CD4-positive, alpha-beta T cell treated with Interleukin-4 for 4 hours (primary cell): ENCODE results near the gene CGNL1.
A peak's percentile ranks its signal among the peaks of the same experiment; 100 is the strongest.

Source experiments
- DNase-seq: peaks from one replicate; pipeline ENCODE4 v3.0.0-alpha.2; 2020

Gene CGNL1, protein sequence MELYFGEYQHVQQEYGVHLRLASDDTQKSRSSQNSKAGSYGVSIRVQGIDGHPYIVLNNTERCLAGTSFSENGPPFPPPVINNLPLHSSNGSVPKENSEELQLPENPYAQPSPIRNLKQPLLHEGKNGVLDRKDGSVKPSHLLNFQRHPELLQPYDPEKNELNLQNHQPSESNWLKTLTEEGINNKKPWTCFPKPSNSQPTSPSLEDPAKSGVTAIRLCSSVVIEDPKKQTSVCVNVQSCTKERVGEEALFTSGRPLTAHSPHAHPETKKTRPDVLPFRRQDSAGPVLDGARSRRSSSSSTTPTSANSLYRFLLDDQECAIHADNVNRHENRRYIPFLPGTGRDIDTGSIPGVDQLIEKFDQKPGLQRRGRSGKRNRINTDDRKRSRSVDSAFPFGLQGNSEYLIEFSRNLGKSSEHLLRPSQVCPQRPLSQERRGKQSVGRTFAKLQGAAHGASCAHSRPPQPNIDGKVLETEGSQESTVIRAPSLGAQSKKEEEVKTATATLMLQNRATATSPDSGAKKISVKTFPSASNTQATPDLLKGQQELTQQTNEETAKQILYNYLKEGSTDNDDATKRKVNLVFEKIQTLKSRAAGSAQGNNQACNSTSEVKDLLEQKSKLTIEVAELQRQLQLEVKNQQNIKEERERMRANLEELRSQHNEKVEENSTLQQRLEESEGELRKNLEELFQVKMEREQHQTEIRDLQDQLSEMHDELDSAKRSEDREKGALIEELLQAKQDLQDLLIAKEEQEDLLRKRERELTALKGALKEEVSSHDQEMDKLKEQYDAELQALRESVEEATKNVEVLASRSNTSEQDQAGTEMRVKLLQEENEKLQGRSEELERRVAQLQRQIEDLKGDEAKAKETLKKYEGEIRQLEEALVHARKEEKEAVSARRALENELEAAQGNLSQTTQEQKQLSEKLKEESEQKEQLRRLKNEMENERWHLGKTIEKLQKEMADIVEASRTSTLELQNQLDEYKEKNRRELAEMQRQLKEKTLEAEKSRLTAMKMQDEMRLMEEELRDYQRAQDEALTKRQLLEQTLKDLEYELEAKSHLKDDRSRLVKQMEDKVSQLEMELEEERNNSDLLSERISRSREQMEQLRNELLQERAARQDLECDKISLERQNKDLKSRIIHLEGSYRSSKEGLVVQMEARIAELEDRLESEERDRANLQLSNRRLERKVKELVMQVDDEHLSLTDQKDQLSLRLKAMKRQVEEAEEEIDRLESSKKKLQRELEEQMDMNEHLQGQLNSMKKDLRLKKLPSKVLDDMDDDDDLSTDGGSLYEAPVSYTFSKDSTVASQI

DNA sequence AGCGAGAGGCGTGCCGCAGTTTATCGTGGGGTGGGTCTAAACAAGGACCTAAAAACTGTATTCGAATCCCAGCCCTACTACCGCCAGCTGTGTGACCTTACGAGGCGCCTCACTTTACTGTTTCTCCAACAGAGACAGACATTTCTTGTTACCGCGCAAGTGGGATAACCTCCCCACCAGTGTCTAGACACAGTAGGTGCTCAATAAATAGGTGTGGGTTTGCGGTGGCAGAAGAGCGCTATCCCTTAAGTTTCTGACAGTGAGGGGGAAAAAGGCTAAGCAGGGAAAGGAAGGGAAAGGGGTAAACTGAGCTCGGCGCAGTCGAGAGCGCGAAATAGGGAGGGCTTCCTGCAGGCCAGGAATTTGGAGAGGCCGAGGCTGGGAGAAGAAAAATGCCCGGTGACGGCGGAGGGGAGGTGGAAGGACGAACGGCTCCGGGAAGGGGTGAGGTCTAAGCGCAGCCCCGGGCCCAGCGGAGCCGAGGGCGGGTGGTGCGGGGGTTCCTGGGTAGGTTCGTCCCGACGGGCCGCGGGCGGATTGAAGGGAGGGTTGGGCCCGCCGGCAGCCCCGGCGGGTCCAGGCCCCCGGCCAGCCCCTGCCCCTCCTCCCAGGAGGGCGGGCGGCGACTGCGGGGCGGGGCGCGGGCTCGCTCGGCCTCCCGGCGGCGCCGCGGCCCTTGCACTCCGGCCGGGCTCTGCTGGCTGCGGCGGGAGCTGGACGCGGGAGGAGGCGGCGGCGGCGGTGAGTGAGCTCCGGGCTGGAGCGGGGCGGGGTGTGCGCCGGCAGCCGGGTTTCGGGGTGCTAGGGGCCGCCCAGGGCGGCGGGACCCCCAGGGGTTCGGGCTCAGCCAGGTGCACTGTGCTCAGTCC lies at the start of gene CGNL1:
TSS of gene CGNL1 (plus strand) at position 679 of the 869 bp plus-strand sequence. CDS start 61,495 bp downstream, outside the sequence.
- DNase-seq, result no peak

DNA sequence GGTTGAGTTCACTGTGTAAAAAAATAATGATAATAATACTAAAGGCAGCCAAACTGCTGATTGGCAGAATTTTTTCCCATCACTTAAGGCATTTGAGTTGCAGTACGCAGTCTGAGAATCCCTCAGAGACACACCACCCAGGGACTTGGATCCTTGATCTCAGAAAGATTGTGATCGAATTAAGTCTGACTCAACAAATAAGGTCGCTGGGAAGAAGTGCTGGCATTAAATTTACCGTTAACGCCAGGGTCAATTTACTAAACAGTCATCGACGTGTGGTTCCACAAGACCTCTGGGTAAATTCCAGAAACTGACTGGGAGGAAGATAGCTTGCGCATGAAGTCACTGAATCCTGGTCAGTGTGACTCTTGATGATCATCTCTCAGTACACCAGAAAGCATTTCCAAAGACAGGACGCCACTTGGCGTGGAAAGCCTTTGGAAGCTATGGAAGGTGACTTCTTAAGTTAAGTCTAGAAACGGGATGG lies 48.3 kb upstream of the CGNL1 start:
- DNase-seq, result no peak

DNA sequence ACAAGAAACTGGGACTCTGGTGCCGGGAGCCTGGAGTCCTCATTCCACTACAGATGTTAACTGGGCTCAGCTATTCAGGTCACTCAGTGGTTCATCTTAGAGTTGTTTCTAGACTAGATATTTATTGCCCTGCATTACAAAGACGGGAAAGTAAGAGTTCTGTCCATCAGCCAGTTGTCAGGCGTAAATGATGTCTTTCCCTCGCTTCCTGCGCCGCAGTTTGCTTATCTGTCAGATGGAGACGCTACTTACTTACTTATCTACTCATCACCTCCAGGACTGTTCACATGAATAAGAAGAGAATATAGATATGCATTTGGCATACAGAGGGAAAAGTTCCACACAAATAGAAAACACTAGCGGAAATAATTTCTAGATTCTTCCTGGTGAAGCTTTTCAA lies 47.8 kb upstream of the CGNL1 start:
- DNase-seq, result no peak

DNA sequence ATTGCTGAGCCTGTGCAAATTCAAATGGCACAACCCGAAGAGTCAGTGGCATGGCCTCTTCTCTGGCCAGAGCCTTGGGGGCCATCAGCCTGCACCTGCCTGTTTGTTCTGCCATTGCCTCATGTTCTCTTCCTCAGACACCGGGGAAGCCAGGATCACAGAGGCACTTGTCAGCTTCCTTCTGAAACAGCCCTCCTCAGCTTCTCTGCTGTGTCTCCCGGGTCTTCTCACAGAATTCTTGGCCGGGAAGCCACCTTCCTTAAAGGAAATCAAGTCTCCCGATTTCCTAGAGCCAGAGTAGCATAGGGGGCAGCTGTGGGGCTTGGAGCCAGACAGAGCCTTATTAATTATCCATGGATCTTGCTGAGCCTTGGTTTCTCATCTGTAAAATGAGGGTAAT lies 47.4 kb upstream of the CGNL1 start:
- DNase-seq, result no peak

DNA sequence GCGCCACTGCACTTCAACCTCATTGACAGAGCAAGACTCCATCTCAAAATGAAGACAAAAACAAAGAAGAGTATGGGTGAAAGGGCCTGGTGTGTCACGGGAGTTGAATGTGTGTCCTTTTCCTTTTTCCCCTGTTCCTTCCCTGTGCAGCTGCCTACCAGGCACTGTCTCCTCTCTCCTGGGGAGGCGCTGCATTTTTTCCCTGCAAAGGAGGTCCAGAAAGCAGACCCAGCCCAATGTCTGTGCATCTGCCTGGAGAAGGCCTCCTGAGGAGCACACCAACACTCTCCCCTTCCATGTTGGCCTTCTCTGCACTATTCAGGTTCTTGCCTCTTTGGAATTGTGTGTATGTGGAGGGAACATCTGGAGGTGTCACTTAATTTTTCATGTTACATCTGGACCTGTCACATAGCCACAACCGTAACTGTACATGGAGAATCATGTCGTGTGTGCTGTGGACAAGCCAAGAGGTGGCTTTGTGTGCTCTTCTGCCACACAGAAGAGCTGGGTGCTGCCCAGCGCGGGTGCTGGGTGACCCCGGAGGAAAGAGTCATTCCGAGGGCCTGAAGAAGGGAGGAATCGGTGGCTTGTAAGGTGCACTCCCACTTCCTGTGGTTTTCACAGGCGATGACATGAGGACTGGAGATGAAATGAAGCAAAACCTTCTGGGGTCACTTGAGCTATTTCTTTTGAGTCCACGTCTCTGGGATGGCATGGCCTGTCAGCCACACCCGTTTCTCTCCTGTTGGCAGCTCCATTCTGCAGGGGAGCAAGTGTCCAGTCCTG lies 46.5 kb upstream of the CGNL1 start:
- no peak for DNase-seq

DNA sequence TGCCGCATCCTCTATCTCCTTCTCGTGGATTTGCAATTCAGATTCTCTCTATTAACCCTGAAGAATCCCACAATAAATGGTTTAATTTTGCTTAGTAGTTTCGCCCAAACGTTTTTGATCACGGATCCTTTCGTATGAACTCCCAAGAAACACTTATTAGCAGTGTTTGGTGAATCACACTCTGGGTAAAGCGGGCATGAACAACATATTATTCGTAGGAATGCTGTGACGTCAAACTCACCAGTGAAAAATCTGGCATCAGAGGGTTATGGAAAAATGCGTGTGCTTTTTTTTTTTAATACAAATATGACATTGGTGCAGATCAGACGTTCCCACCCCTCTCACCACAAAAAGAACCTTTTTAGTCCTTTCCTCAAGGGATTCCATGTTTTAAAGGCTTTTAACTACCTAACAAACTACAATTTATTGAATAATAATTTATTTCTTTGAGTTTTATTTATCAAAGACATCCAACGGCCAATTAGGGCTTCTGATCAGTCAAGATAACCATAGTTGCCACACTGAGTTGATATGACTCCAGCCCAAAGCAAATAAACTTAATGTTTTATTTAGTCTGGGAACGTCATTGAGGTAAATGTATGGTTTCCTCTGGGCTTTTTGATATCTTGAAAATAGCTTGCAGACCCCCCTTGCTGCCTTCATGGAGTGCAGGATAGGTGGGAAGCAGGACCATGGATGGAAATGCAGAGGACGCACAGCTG lies 45.5 kb upstream of the CGNL1 start:
- no peak for DNase-seq

DNA sequence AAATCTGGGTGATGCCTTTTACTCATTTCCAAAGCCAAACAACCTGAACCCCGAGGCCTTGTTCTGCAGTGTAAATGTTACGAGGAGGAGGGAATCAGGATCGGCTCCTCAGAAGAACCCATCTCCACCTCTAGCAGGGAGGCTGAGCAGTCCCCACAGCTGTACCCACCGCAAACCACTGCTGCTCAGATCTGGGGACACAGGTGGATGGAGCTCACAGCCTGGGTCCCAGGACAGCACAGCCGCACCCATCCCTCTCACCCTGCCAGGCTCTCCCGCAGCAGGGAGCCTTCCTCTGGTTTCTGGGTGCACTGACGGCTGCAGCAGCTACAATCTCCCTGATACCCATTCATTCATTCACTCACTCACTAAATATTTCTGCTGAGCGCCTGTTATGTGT lies 44.0 kb upstream of the CGNL1 start:
- no peak for DNase-seq

DNA sequence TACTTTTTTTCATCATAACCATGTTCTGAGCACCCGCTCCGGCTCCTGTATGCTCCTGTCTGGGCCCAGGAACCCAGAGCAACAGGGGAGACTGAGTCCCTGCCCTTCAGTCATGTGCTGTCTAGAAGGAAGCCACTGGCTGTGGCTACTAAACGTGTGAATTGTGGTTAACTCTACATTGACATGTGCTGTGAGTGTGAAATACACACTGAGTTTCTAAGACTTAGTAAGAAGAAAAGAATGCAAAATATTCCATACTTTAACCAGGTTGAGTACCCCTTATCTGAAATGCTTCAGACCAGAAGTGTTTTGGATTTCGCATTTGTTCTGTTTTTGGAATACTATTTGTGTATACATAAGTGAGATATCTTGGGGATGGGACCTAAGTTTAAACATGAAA lies 42.8 kb upstream of the CGNL1 start:
- DNase-seq, result no peak

DNA sequence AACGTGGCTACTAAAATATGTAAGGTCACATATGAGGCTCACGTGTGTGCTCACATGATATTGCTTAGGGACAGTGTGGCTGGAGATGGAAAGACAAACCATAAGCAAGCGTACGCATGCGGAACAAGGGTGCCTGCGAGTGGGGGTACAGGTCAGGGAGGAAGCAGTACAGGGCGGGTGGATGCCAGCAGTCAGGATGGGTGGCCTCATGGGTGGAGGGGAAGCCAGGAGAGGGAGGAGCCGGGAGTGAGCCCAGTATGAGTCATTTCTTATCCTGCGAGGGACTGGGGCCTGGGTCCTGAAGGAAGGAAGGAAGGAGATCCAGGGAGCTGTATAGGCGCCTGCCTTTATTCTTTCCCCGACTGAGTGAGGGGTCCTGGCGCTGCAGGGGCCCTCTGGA lies 42.0 kb upstream of the CGNL1 start:
- no peak for DNase-seq

DNA sequence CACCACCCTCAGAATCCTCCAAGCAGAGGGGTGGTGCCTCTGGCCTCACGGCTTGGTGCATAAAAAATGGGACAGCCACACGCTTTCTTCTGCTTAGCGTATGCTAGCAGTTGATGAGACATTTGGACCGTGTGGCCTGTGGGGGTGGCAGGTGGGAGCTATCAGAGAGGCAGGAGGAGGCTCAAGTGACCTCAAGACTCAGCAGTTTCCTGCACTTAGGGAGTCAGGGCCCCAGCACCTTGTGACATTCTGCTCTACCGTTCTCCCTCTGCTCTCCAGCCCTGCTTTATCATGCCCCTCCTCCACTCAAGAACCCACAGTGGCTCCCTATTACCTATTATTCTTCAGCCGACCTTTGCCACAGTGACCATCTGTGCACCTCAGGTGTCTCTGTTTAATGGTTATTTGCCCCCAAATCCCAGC lies 41.0 kb upstream of the CGNL1 start:
- no peak for DNase-seq

DNA sequence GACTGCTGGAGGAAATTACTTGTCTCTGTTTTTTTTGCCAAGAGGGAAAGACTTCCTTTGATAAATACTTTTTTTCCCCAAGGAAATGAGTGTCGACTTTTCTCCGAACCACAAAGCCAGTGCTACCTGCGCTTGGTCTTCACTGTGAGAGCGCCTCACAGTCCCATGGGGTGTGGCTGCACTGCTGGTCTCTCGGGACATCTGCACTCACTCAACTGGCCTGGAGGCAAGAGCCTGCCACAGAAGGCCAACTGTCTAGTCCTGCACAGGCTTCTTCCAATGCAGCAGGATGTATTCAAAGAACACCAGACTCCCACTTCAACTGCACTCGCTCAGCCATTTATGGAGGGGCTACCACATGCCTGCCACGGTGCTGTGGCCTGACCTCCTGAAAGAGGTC lies 40.6 kb upstream of the CGNL1 start:
- DNase-seq, result no peak

DNA sequence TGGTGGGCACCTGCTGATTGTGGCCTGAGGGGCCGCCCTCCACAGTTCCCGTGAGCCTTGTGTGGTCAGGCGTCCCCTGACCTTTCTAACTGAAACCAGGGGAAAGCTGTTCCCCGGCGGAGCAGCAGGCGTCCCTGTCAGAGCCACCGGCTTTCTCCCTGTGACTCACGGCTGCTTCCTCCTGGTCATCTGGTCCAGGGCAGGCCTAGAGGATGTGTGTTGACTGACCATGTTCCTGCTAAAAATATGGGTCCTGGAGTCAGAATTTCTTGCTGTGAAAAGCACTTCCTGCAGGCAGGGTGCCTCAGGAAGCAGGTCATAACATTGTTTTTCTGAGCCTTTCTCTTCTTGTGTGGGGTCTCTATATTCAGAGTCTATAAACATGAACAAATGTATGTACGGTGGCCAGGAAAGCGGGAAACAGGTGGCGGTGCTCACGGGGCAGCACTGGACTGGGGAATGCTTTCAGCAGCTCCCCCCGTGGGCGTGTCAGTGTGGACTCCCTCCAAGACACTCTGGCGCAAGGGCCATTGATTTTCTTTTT lies 38.4 kb upstream of the CGNL1 start:
- DNase-seq, result no peak

DNA sequence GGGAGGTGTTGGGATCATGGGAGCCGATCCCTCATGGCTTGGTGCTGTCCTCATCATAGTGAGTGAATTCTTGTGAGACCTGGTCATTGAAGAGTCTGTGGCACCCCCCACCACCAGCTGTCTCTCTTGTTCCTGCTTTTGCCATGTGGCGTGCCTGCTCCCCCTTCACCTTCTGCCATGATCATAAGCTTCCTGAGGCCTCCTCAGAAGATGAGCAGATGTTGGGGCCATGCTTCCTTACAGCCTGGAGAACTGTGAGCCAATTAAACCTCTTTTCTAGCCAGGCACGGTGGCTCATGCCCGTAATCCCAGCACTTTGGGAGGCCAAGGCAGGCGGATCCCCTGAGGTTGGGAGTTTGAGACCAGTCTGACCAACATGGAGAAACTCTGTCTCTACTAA lies 37.0 kb upstream of the CGNL1 start:
- DNase-seq, result no peak

DNA sequence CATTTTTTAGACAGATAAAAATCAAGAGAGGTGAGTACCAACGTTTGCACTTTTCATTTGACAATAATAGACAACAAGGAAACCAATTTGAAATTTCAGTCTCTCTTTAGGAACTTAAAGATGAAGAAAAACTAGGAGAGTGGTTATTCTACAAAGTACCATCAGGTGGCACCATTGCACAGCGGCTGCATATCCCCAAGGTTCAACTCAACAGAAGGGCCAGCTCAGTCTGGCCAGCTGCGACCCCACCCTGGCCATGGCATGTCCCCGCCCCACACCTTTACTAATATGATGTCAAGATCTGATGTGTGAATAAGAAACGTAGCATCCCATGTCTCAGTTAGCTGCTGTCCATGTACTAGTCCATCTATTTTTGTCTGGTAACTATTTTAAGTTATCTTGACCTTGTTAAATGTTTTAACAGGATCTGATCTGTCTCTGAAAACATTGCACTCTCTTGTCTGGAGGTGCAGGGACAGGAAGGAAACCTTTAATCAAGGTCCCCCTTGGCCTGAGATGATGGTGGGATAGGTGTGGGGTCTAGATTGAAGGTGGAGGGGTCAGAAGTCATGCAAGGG lies 35.5 kb upstream of the CGNL1 start:
- peak; percentile 20 for DNase-seq

DNA sequence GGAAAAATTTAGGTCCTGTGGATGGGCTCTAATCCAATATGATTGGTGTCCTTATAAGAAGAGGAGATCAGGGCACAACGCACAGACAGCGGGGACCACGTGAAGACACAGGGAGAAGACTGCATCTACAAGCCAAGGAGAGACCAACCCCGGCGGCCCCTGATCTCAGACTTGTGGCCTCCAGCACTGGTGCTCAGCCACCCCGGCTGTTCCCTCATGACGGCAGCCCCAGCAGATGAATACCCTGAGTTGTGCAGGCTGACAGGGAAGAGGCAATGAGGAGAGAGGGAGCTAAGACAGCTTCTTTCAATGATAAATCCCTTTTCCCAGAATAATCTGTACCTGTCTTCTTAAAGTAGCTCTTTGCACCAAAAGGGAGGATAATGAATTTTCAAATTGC lies 33.3 kb upstream of the CGNL1 start:
- no peak for DNase-seq

DNA sequence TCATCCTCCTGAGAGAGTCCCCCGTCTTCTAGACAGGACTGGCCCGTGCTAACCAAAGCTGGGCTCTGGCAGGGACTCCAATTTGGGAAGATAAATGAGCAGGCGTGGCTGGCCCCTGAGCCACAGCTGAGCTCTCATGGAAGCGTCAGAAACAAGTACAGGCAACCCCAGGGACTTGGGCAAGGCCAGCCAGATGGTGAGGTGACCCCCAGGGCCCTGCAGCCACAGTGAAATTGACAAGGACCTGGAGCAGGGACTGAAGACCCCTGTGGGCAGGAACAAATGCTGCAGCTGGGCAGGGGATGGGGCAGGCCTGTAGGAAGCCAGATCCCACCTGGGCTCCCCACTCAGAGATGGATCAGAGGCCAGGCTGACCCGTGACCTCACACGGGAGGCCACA lies 32.8 kb upstream of the CGNL1 start:
- no peak for DNase-seq

DNA sequence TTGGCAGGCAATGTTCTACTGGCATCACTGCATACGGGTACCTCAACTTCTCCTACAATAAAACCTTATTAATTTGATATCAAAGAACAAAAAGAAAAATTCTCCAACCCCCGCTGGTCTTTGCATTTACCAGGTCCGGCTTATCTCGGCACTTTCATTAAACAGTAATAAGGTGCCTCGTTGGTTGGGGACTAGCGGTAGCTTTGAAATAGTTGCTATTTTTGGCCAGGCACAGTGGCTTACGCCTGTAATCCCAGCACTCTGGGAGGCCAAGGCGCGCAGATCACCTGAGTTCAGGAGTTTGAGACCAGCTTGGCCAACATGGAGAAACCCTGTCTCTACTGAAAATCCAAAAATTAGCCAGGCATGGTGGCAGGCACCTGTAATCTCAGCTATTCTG lies 32.0 kb upstream of the CGNL1 start:
- no peak for DNase-seq

DNA sequence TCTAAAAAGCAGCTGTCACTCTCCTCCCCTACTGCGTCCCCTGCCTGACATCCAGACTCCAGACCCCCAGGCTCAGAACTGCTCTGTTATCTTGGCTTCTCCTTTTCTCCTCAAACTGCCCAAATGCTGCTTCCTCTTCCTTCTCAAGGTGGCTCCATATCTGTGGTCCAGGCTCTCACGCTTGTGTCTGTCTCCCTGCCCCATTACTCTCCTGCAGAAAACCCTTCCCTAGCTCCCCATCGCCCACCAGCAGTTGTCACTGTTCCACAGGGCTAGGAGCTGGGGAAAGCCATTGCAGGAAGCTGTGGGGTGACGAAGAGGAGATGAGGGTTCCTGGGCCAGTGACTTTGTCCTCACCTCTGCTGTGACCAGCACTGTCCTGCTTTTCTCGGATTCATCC lies 30.7 kb upstream of the CGNL1 start:
- no peak for DNase-seq

DNA sequence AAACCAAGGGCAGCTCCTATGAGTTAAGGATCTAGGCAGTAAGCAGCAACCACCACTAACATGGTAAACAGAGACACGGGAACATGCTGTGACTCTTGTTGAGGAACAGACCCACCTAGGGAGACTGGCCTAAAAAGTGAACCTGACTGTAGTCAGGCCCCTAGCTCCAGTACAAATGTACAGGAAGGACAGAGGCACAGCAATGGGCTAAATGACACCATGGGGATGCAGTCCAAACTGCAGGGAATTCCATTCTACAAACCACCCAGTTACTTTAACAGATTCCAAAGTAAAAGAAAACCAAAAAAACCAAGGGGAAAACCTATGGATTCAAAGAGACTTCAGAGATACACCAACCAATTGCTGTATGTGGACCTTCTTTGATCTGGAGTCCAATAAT lies 28.2 kb upstream of the CGNL1 start:
- DNase-seq, result no peak
